Regular cardiac myocyte (primary cell): ENCODE data around the gene TIMP3. TPM values are rescaled to one million over a fixed set of nuclear protein-coding genes. Genes with fewer than 3 reads are reported as not detected.

ENCODE experiments used
- total RNA-seq: library from RNA; depleted of rRNA; stranded (reverse); fragments of >200 nt; gene quantifications from 2 replicates; pipeline ENCODE4 v1.2.3, GENCODE V29; 2014

Gene TIMP3
- total RNA-seq, result 175 and 211 TPM in 2 replicates

GRCh38 chr22:32801537-32802236, at the start of gene TIMP3:
TSS of gene TIMP3 (plus strand) at chr22:32801705. CDS start at chr22:32802002, 297 bp downstream.

